ENCODE results near the gene CYP4F22.

- TF ChIP-seq CTCF (IDR thresholded peaks at IDR 0.05; ENCODE audit: low read depth, low read length) (no peak), EZH2phosphoT487 (IDR thresholded peaks at IDR 0.05; ENCODE audit: low read depth) (no peak)
Measured at GRCh38 chr19:15498910-15499309, 9.4 kb upstream of the CYP4F22 start.

Measured in OCI-LY3 (cell line).